KOPT-K1 (cell line): Measurements from ENCODE around the gene HTR1E.
"Not testable (repeated sequence)": the region's sequence is repeated elsewhere in the genome, so short reads cannot be mapped to it uniquely, and the experiment has no call there.

ENCODE experiments used
- H3K27ac ChIP-seq: fragments of 200-600 bp; sonication (generic); 2 replicates; pipeline ENCODE4 v1.5.1; 2016; ENCODE audit warnings: antibody characterized with exemption, mild to moderate bottlenecking, low read depth, low read length; ENCODE audit not compliant: poor library complexity, severe bottlenecking
- H3K36me3 ChIP-seq: fragments of 200-600 bp; sonication (generic); 2 replicates; pipeline ENCODE4 v1.5.1; 2017; ENCODE audit warnings: antibody characterized with exemption, mild to moderate bottlenecking, low read length, moderate library complexity; ENCODE audit not compliant: insufficient read depth
- H3K9me3 ChIP-seq: fragments of 200-600 bp; sonication (generic); 2 replicates; pipeline ENCODE4 v1.5.1; 2017; ENCODE audit warnings: antibody characterized with exemption, low read length, mild to moderate bottlenecking; ENCODE audit not compliant: insufficient read depth, poor library complexity, severe bottlenecking

The HTR1E gene

DNA sequence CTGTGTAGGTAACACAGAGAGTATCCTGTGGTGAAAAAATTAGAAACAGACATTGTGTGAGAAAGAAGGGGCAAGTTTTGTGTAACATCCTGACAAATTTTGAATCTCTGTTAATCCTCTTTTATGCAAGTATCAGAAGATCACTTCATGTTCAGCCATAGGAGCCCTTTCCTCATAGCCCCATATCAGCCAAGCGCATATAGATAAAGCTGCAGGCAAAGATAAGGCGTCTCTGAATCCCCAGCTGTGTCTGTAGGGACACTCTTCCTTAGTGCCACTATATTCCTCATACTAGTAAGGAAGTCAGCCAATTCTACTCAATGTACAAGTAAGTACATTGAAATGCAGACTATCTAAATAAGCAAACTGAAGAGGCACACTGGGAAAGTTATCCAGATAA is 22.3 kb downstream of the HTR1E start:
- Histone ChIP-seq H3K9me3 (no peaks in the 10 kb centered on the region), H3K36me3 (no peaks in the 10 kb centered on the region), H3K27ac (no peak overlapping the region)

- H3K36me3 ChIP-seq = no peaks in the 10 kb centered on the region
- no peak overlapping the region for H3K27ac ChIP-seq
- H3K9me3 ChIP-seq = no peaks in the 10 kb centered on the region
These were observed 24.3 kb downstream of the HTR1E start for GRCh38 chr6:86961455-86962200.

DNA sequence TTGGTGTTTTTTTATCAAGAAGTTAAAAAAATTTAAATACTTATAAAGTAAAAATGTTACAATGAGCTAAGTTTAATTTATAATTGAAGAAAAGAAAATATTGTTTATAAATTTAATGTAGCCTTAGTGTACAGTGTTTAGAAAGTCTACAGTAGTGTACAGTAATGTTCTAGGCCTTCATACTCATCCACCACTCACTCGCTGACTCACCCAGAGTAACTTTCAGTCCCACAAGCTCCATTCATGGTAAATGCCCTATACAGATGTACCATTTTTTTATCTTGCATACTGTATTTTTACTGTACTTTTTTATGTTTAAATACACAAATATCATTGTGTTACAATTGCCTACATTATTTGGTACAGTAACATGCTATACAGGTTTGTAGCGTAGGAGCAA is 26.0 kb downstream of the HTR1E start:
- no peaks in the 10 kb centered on the region for H3K36me3 ChIP-seq
- no peaks in the 10 kb centered on the region for H3K9me3 ChIP-seq
- no peak overlapping the region for H3K27ac ChIP-seq

GRCh38 chr6:86964029-86964579 is 26.8 kb downstream of the HTR1E start:
- Histone ChIP-seq H3K36me3 (no peaks in the 10 kb centered on the region), H3K9me3 (no peaks in the 10 kb centered on the region), H3K27ac (no peak overlapping the region)

DNA sequence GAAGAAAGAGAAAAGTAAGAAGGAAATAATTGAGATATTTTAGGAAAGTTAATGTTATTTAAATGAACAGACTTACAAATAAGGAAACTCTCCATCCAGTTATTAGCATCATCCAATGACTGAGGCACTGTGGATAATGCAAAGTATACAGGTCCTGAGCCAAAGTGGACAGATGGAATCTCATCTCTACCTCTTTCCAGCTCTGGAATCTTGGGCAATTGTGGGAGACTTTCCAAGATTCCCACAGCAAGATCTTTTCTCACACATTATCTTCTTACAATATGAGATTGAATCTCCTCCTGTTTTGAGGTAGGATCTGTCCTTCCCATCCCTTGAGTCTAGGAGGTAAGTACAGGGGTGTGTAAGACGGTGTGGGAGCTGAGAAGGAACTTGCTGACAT is 28.9 kb downstream of the HTR1E start:
- no peak overlapping the region for H3K27ac ChIP-seq
- no peaks in the 10 kb centered on the region for H3K36me3 ChIP-seq
- H3K9me3 ChIP-seq = no peaks in the 10 kb centered on the region

DNA sequence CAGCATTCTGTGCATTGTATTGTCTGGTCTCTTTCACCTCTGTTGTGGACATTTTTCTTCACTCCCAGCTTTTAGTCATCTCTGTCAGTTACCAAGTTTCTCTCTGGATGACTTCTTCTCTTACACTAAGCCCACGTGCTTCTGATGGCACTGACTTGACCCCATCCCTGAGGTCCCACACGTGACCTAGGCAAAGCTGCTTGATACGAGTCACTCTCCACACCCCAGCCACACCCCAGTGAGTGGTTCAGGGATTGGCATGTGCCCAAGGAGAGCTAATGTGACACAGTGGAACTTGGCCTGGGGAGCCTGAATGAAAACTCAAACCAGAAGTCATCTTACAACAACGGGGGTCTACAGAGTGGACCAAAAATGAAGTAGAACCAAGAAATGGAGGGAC is 32.2 kb downstream of the HTR1E start:
- H3K36me3 ChIP-seq = no peaks in the 10 kb centered on the region
- H3K27ac ChIP-seq = no peak overlapping the region
- no peaks in the 10 kb centered on the region for H3K9me3 ChIP-seq

- no peaks in the 10 kb centered on the region for H3K9me3 ChIP-seq
- H3K27ac ChIP-seq = no peak overlapping the region
- H3K36me3 ChIP-seq = no peaks in the 10 kb centered on the region
These were observed 35.8 kb downstream of the HTR1E start for GRCh38 chr6:86973088-86973487.

DNA sequence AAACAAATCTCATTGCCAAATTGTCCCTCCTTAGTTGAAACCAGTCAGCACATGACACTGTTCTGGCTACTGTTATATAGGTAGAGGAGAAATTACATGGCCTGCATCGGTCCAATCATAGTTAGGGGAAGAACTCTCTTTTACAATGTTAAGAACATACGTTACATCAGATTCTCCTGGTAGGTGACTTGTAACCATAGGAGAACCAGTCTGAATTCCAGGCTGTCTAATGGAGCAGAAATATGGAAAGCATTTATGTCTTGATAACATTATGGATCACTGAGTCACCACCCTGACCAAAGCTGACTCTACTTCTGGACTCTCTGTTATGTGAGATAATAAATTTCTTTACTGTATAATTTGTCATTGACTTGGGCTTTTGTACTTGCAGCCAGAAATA is 40.9 kb downstream of the HTR1E start:
- Histone ChIP-seq H3K36me3 (no peaks in the 10 kb centered on the region), H3K9me3 (no peaks in the 10 kb centered on the region), H3K27ac (no peak overlapping the region)

- Histone ChIP-seq H3K27ac (no peak overlapping the region), H3K36me3 (no peaks in the 10 kb centered on the region), H3K9me3 (no peaks in the 10 kb centered on the region)
These were observed 64.2 kb downstream of the HTR1E start for GRCh38 chr6:87001494-87001893.

- not testable (repeated sequence) for H3K36me3 ChIP-seq, H3K27ac ChIP-seq, H3K9me3 ChIP-seq
These were observed 65.1 kb downstream of the HTR1E start for GRCh38 chr6:87002391-87002790.

- not testable (repeated sequence) for H3K36me3 ChIP-seq, H3K9me3 ChIP-seq, H3K27ac ChIP-seq
These were observed 69.2 kb downstream of the HTR1E start for GRCh38 chr6:87006541-87006940.

GRCh38 chr6:87009581-87009980 is 72.3 kb downstream of the HTR1E start:
- not testable (repeated sequence) for H3K36me3 ChIP-seq, H3K9me3 ChIP-seq, H3K27ac ChIP-seq

DNA sequence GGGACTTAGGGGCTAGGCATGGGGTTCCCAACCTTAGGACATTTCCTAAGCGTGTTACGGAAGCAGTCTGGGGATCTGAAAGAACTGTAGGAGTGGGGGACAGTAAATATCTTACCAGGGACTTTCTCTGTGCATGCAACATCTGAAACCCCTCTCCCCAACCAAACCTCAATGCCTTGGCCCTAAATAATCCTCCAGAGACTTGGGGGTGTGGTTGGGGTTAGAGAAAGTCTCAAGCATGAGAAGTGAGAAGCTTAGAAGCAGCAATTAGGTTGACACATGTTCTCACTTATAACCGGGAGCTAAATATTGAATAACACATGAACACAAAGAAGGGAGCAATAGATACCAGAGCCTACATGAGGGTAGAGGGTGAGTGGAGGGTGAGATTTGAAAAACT is 74.7 kb downstream of the HTR1E start:
- no peaks in the 10 kb centered on the region for H3K36me3 ChIP-seq
- no peaks in the 10 kb centered on the region for H3K9me3 ChIP-seq
- no peak overlapping the region for H3K27ac ChIP-seq

GRCh38 chr6:87012743-87013142 is 75.4 kb downstream of the HTR1E start:
- H3K36me3 ChIP-seq = no peaks in the 10 kb centered on the region
- no peaks in the 10 kb centered on the region for H3K9me3 ChIP-seq
- H3K27ac ChIP-seq = no peak overlapping the region

- Histone ChIP-seq H3K36me3 (no peaks in the 10 kb centered on the region), H3K27ac (no peak overlapping the region), H3K9me3 (no peaks in the 10 kb centered on the region)
These were observed 79.4 kb downstream of the HTR1E start for GRCh38 chr6:87016772-87017171.

DNA sequence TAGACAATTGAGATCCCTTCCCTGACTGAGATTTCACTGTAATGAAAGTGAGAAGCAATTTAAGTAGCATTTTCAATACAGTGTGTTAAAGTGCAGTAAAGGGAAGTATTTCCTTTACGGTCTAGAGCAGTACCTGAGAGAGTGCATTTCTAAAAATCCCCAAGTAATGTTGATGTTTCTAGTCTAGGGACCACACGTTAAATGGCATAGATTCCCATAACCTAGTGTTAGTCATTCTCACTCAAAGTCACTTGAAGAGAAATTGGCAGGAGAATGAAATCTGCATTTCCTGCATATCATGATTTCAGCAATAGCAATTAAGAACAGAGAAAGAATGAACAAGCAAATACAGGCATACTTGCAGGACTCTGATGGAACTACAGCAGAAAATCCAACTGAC is 89.7 kb downstream of the HTR1E start:
- H3K27ac ChIP-seq = no peak overlapping the region
- no peaks in the 10 kb centered on the region for H3K9me3 ChIP-seq
- no peaks in the 10 kb centered on the region for H3K36me3 ChIP-seq
